HG02678 (cell line): Measurements from ENCODE around the gene CDX1.

Experiments
- ATAC-seq: cut with Tn5 transposase; IDR thresholded peaks from one replicate; pipeline ENCODE4 v1.9.1; 2021; ENCODE audit warnings: mild to moderate bottlenecking, moderate library complexity; ENCODE audit not compliant: unreplicated experiment

CDX1 gene

DNA sequence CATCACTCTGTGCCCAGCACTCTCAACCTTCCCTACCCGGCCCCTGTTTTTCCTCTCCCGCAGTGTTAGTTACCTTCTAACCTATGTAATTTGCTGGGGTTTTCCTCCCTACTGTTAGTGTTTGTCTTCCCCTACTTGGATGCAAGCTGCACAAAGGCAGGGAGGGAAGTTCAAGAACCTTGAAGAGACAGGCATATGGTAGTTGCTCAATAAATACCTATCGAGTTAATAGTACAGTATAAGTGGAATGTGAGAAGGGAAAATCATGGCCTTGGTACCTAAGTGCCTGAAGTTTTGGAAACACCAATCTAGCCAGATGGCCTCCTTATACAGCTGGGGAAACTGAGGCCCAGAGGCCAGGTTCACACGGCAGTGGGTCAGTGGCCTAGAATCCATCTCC, 35.1 kb upstream of the CDX1 start:
- no peak for ATAC-seq

DNA sequence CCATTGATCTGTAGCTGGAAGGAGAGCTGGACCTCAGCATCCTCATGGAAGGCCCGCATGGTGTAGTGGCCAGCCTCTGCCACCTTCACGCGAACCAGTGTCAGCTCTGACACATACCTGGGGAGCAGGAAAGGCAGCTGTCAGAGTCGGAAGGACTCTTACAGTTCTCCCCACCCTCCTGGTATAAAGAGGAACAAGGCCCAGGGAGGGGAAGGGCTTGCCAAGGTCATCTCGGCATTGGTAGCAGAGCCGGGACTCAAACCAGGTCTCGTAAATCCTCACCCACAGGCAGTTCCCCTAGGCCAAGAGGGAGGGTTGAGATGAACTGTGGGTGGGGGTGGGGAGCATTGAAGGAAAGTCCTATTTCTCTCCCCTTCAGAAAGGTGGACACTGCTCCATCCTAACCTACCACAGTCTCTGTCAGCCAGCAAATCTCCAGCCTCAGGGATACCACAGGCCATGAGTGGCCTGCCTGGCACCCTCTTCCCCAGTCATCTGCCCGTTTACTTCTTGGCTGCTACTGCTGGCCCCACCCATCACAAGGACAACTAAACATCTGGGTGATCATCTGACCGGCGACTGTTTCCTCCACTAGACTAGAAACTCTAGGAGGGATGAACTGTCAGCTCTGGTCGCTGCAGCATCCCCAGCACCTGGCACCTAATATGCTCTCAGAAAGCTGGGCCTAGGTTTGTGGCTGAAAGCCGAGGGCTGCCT, 34.4 kb upstream of the CDX1 start:
- no peak for ATAC-seq

DNA sequence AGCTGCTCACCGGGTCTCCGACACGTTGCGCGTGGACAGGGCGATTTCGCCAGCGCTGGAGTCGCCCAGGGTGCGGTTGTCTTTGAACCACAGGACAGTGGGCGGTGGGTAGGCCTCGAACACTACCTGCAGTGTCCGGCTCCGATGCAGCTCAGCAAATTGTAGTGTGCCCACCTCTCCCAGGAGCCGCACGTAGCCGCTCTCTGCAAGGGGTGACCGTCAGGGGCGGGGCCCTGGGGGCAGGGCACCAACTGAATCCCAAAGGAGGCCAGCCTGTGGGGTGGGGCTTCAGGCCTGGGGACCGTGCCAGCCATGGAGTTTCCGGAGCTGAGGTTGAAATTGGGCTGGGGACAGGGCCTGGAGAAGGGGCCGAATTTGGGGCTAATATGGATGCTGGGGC, 33.8 kb upstream of the CDX1 start:
- ATAC-seq, result no peak

DNA sequence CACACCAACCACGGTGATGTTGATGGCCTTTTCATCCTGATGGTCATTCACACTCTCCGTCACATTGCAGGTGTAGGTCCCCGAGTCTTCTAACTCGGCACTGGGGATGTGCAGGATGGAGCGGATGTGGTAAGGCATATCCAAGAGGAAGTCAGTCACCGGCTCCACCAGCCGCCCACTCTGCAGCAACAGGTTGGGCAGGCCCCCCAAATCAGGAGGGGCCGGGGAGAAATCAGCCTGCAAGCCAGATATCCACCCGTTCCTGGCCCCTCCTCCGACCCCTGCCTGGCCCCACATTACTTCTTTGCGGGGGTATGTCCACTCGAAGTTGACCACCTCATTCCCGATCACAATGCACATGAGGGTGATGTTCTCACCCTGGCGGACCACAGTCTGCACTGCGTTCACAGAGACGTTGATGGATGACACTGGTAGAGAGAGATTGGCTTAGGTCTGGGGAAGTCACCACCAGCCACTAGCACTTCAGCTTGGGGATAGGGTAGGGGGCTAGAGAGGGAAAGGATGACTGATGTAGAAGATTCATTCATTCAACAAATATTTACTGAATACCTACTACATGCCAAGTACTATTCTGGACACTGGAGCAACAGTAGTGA, 32.9 kb upstream of the CDX1 start:
- no peak for ATAC-seq

GRCh38 chr5:150134198-150134588, 32.4 kb upstream of the CDX1 start:
- no peak for ATAC-seq

GRCh38 chr5:150135557-150136304, 30.8 kb upstream of the CDX1 start:
- no peak for ATAC-seq

DNA sequence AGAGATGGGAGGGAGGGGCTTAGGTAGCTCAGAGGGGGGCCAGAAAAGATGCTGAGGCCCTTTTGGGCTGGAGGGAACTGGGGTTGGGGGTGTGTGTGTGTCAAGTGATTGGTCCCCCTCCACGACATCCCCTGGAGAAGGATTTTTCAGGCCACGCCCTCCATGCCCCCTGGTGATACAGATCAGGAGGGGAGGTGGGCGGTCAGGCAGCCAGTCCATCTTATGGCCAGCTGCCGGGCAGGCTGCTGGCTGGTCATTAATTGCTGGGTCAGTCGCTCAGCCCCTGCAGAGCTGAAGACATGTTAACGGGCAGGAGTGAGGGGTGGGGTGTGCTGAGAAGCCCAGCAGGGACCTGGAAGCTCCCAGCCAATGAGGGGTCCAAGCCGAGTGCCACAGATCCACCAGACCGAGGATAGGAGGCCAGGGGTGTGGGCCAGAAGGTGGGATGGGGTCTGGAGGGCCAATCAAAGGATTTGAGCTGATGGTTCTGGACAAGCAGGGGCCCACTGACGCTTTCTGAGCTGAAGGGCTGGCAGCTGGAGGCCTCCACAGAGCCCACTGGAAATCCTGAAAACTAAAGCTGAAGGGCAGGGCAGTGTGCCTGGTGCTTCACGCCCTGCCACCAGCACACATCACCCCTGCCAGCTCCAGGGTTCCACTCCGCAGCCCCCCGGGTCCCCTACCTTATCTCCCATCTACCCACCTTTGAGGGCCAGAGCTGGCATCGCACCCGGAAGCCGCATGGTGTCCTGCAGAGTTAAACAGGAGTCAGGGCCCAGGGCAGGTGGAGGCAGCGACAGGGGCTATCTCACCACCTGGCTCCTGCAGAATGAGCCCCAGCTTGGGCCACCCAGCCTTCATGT, 30.0 kb upstream of the CDX1 start:
- no peak for ATAC-seq

DNA sequence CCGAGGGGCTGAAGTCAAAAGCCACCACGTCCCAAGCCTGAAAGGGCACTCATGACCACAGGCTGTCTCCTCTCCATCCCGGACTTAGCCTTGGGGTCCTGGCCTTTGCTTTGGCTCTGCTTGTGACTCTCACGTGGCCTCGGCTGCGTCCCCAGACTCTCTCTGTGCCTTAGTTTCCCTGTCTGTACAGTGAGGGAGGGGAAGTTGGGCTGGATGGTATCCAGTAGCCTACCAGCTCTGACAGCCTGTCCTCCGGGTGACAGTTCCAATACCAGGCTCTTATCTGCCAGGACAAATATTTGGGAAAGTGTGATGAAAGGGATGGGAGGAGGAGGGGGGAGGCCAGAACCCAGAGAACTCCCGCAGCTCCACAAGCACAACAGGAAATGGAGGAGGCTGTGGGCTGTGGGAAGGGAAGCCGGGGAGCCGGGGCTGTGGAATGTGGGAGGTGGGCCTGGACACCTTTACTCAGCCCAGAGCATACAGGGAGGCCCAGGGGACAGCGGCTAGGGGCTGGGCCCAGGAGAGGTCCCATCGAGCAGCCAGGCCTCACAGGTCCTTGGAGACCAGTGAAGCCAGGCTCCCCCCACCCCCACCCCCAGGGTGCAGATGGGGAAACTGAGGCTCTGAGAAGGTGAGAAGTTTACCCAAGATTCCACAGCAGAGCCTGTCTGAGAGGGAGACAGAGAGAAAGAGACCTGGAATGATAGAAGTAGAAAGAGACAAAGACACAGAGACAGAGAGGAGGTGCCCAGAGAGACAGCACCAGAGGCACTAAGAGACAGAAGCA, 29.2 kb upstream of the CDX1 start:
- ATAC-seq, result no peak

- ATAC-seq, result no peak
Observed at GRCh38 chr5:150137997-150138396, 28.6 kb upstream of the CDX1 start.

- no peak for ATAC-seq
Observed at GRCh38 chr5:150138551-150139265, 27.9 kb upstream of the CDX1 start.

DNA sequence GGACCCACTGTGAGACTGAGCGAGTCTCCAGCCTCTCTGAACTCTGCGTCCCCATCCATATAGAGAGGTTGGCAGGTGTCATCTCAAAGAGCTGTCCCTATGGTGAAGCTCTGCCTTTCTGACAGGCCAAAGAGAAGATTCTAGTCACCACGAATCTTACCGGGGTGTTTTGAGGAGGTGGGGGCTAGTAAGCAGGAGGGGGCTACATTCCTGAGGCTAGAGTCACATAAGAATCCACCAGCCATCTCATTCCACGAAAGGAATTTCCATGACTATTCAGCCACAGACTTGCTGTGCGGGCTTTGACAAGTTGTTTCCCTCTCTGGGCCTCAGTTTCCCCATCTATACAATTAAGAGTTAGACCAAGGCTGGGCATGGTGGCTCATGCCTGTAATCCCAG, 27.2 kb upstream of the CDX1 start:
- ATAC-seq, result no peak

GRCh38 chr5:150140830-150141229, 25.7 kb upstream of the CDX1 start:
- no peak for ATAC-seq

GRCh38 chr5:150141544-150142184, 24.9 kb upstream of the CDX1 start:
- no peak for ATAC-seq

DNA sequence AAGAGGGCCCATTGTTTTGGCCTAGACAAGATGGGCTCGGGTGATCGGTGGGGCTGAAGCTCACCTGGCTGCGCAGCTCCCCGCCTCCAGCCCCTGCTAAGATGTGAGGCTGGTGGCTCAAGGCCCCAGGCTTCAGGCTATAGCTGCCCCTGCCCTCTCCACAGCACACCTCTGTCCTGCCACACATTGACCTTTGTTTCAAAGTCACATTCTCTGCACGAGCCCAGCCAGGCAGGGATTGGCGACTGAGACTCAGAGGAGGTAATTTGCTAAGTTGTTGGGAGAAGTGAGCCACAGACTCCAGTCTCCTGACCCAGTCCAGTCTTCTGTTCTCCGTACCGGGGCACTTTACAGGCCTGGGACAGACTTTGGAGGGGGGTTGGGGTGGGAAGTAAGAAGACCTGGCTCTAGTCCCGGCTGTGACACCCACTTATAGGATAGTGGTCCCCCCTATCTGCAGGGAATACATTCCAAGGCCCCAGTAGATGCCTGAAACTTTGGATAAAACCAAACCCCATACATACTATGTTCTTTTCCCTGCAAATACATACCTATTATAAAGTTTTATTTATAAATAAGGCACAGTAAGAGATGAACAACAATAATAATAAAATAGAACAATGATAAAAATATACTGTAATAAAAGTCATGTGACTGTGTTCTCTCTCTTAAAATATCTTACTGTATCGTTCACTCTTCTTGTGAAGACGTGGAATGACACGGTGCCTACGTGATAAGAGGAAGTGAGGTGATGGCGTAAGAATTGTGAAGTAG, 24.2 kb upstream of the CDX1 start:
- no peak for ATAC-seq

GRCh38 chr5:150142959-150143349, 23.6 kb upstream of the CDX1 start:
- no peak for ATAC-seq

GRCh38 chr5:150143350-150144245, 23.0 kb upstream of the CDX1 start:
- no peak for ATAC-seq

DNA sequence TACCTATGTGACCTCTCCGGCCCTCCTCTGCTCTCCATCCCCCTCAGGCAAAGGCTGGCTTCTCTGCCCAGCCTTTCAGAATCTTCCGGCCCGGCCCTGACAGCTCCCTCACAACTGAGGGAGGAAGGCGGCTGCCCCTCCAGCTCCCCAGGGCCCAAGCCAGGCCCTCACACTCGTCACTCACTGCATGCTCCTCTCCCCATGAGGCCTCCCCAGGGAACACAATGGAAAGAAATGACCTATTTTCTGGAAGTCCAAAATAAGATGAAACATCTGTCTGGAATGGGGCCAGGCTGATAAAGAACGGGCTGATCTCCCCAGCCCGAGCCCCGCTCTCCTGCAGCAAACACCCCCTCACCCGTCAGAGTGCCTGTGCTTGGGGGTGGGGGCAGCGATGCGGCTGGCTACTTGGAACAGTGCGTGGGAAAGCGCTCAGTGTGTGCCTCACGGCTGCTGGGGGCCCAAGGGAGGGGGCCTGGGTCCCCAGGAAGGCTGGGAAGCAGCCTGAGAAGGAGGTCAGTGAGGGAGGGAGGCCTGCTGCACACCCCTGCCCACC, 22.3 kb upstream of the CDX1 start:
- ATAC-seq, result no peak
